NCI-H1930 (cell line): ENCODE results near the gene FANCE.
"Not testable (repeated sequence)": the region's sequence is repeated elsewhere in the genome, so short reads cannot be mapped to it uniquely, and the experiment has no call there.

Experiments used
- DNase-seq, 2 experiments: peaks; one replicate each; lab custom pipeline; 2025; lab: John Stamatoyannopoulos, UW

Gene FANCE

GRCh38 chr6:35497571-35498421 is 45.7 kb downstream of the FANCE start:
- DNase-seq, result no peak

GRCh38 chr6:35498422-35499067 is 46.4 kb downstream of the FANCE start:
- no peak for DNase-seq

- no peak for DNase-seq
Observed at GRCh38 chr6:35499372-35499771, 47.2 kb downstream of the FANCE start.

- no peak for DNase-seq
Observed at GRCh38 chr6:35500782-35501181, 48.6 kb downstream of the FANCE start.

GRCh38 chr6:35501784-35502183 is 49.6 kb downstream of the FANCE start:
- DNase-seq, result no peak

- no peak for DNase-seq
Observed at GRCh38 chr6:35503534-35503933, 51.4 kb downstream of the FANCE start.

GRCh38 chr6:35505999-35506412 is 53.9 kb downstream of the FANCE start:
- no peak for DNase-seq

GRCh38 chr6:35506536-35506935 is 54.4 kb downstream of the FANCE start:
- no peak for DNase-seq

GRCh38 chr6:35507221-35507620 is 55.1 kb downstream of the FANCE start:
- DNase-seq, result no peak

- no peak for DNase-seq
Observed at GRCh38 chr6:35508027-35508426, 55.9 kb downstream of the FANCE start.

- no peak for DNase-seq
Observed at GRCh38 chr6:35508542-35508941, 56.4 kb downstream of the FANCE start.

GRCh38 chr6:35510916-35511561 is 58.9 kb downstream of the FANCE start:
- no peak for DNase-seq

- no peak for DNase-seq
Observed at GRCh38 chr6:35511562-35511941, 59.4 kb downstream of the FANCE start.

- DNase-seq, result no peak
Observed at GRCh38 chr6:35512006-35512405, 59.9 kb downstream of the FANCE start.

- DNase-seq, result no peak
Observed at GRCh38 chr6:35512740-35513139, 60.6 kb downstream of the FANCE start, which contains the start of gene TULP1. Gene TULP1 (minus strand): TSS chr6:35512896. CDS start chr6:35512858, 38 bp downstream.

- DNase-seq, result no peak
Observed at GRCh38 chr6:35514587-35514986, 62.4 kb downstream of the FANCE start.

GRCh38 chr6:35515939-35516338 is 63.8 kb downstream of the FANCE start:
- DNase-seq, result not testable (repeated sequence)
